HPDE6-E6E7 (cell line): ENCODE measurements around the gene QRSL1.
"Not testable (repeated sequence)": the region's sequence is repeated elsewhere in the genome, so short reads cannot be mapped to it uniquely, and the experiment has no call there.

ENCODE experiments used
- DNase-seq: peaks from one replicate; pipeline ENCODE4 v3.0.0; 2011; ENCODE audit warnings: missing footprints; ENCODE audit errors: extremely low spot score

The QRSL1 gene

GRCh38 chr6:106677282-106677681, 47.9 kb downstream of the QRSL1 start:
- DNase-seq, result no peak

GRCh38 chr6:106684011-106684410, 54.6 kb downstream of the QRSL1 start:
- DNase-seq, result no peak

GRCh38 chr6:106685833-106686232, 56.5 kb downstream of the QRSL1 start:
- no peak for DNase-seq

- no peak for DNase-seq
These were observed 59.0 kb downstream of the QRSL1 start for GRCh38 chr6:106688177-106688951.

- DNase-seq, result peak; percentile 38
These were observed 62.9 kb downstream of the QRSL1 start for GRCh38 chr6:106692112-106692818.

- DNase-seq, result no peak
These were observed 63.4 kb downstream of the QRSL1 start for GRCh38 chr6:106692819-106693208.

GRCh38 chr6:106693418-106693817, 64.0 kb downstream of the QRSL1 start:
- no peak for DNase-seq

- DNase-seq, result no peak
These were observed 65.0 kb downstream of the QRSL1 start for GRCh38 chr6:106694343-106694742.

GRCh38 chr6:106700581-106700980, 71.2 kb downstream of the QRSL1 start:
- DNase-seq, result no peak

GRCh38 chr6:106701201-106701600, 71.8 kb downstream of the QRSL1 start:
- DNase-seq, result not testable (repeated sequence)

- DNase-seq, result no peak
These were observed 72.7 kb downstream of the QRSL1 start for GRCh38 chr6:106702046-106702445.

- DNase-seq, result no peak
These were observed 73.2 kb downstream of the QRSL1 start for GRCh38 chr6:106702451-106703110.

GRCh38 chr6:106704327-106704726, 74.9 kb downstream of the QRSL1 start:
- DNase-seq, result no peak

- no peak for DNase-seq
These were observed 75.8 kb downstream of the QRSL1 start for GRCh38 chr6:106705156-106705555.

- DNase-seq, result no peak
These were observed 81.2 kb downstream of the QRSL1 start for GRCh38 chr6:106710580-106710979.

GRCh38 chr6:106714281-106714680, 84.9 kb downstream of the QRSL1 start:
- no peak for DNase-seq

- no peak for DNase-seq
These were observed 86.5 kb downstream of the QRSL1 start for GRCh38 chr6:106715922-106716321.

- DNase-seq, result no peak
These were observed 87.6 kb downstream of the QRSL1 start for GRCh38 chr6:106716966-106717365.
